VCaP (cell line): Measurements from ENCODE around the gene UST.

Experiments used
- H3K27ac ChIP-seq: fragments of 450-650 bp; 2 replicates; pipeline ENCODE4 v1.5.1; 2017
- CTCF ChIP-seq: fragments of 450-650 bp; conservative IDR thresholded peaks from 2 replicates; pipeline ENCODE4 v1.5.1; 2017; ENCODE audit warnings: mild to moderate bottlenecking, moderate library complexity

UST gene

GRCh38 chr6:148893073-148893472, 146.2 kb downstream of the UST start:
- no peak for TF ChIP-seq CTCF

GRCh38 chr6:148893481-148893880, 146.7 kb downstream of the UST start:
- H3K27ac ChIP-seq = no peak overlapping the region
- TF ChIP-seq CTCF = no peak

More at GRCh38 chr6:148893073-148893472, 146.2 kb downstream of the UST start:
- no peak overlapping the region for H3K27ac ChIP-seq

GRCh38 chr6:148898376-148899014, 151.7 kb downstream of the UST start:
- no peak overlapping the region for H3K27ac ChIP-seq
- no peak for TF ChIP-seq CTCF

GRCh38 chr6:148904896-148905870, 158.4 kb downstream of the UST start:
- H3K27ac ChIP-seq = no peak overlapping the region
- no peak for TF ChIP-seq CTCF

- TF ChIP-seq CTCF = no peak
- no peak overlapping the region for H3K27ac ChIP-seq
Measured at GRCh38 chr6:148905901-148906300, 159.1 kb downstream of the UST start.

- TF ChIP-seq CTCF = no peak
- H3K27ac ChIP-seq = no peak overlapping the region
Measured at GRCh38 chr6:148906386-148906785, 159.6 kb downstream of the UST start.

- no peak for TF ChIP-seq CTCF
- H3K27ac ChIP-seq = no peak overlapping the region
Measured at GRCh38 chr6:148907573-148907972, 160.7 kb downstream of the UST start.
